PFSK-1 (cell line): ENCODE results near the gene NSUN2.

Experiments used
- FOXP2 ChIP-seq: optimal IDR thresholded peaks from 2 replicates; pipeline ENCODE3; 2011; ENCODE audit warnings: borderline replicate concordance, control low read depth, inconsistent platforms; ENCODE audit not compliant: insufficient read depth; ENCODE audit errors: extremely low read length, extremely low read depth
- POLR2AphosphoS5 ChIP-seq: IDR thresholded peaks from 2 replicates; pipeline ENCODE4 v1.6.1; 2012; ENCODE audit warnings: low read depth, mild to moderate bottlenecking, control low read depth, low read length, moderate library complexity
- REST ChIP-seq, 2 experiments: IDR thresholded peaks; 2 replicates each; pipeline versions ENCODE4 v1.6.1 to v1.8.0; 2011 to 2012; ENCODE audit warnings: low read depth in 2 of 2, low read length in 2 of 2, control low read depth in 1 of 2, inconsistent platforms in 1 of 2, mild to moderate bottlenecking in 1 of 2, moderate library complexity in 1 of 2; ENCODE audit not compliant: insufficient read depth in 1 of 2
- SIN3A ChIP-seq: IDR thresholded peaks from 2 replicates; pipeline ENCODE4 v1.6.1; 2012; ENCODE audit warnings: mild to moderate bottlenecking, low read length, moderate library complexity, borderline replicate concordance; ENCODE audit not compliant: insufficient read depth
- TAF1 ChIP-seq: IDR thresholded peaks from 2 replicates; pipeline ENCODE4 v1.6.1; 2012; ENCODE audit warnings: low read length, control low read depth, borderline replicate concordance; ENCODE audit not compliant: insufficient read depth

NSUN2 gene

DNA sequence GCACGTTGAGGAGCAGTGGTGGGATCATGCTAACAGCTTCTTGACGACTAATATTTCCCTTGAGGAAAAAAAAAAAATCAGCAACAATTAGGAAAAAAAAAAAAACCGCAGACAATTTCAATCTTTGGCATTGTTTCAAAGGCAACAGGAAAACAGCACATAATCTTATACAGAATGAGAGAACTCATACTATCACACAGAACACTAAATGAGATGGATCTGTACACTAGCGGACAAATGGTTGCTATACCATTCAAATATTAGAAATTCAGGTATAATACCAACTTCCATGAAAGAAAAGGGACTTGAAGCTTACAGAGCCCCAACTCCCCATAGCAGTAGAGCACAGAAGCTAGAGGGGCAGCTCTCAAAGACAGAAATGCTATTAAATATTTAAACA lies 9.6 kb downstream of the NSUN2 start:
- no peak for TF ChIP-seq REST (IDR thresholded peaks at IDR 0.05; ENCODE audit: insufficient read depth in 1 of 2, low read depth in 2 of 2, low read length in 2 of 2)
- no peak for TF ChIP-seq TAF1
- TF ChIP-seq POLR2AphosphoS5, result no peak
- no peak for TF ChIP-seq FOXP2
- TF ChIP-seq SIN3A, result no peak

DNA sequence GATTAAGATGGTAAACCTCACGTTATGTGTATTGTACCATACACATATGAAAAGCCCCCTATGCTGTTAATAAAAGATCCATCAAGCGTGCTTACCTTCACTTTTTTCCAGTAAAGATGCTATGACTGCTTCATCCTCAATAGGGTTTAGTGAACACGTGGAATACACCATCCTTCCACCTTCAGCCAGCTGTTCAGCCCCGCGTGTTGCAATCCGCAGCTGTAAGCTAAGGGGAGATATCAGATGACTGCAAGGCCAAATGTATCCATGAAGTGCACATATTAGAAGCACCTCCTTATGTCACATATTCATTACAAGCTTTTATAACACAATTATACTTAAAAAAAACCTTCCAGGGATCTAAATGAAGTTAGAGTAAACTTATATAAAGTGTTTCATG lies 16.2 kb downstream of the NSUN2 start:
- no peak for TF ChIP-seq SIN3A
- TF ChIP-seq TAF1, result no peak
- no peak for TF ChIP-seq REST (IDR thresholded peaks at IDR 0.05; ENCODE audit: insufficient read depth in 1 of 2, low read depth in 2 of 2, low read length in 2 of 2)
- TF ChIP-seq FOXP2, result no peak
- no peak for TF ChIP-seq POLR2AphosphoS5

GRCh38 chr5:6615034-6615815 lies 17.6 kb downstream of the NSUN2 start:
- TF ChIP-seq REST (IDR thresholded peaks at IDR 0.05; ENCODE audit: insufficient read depth in 1 of 2, low read depth in 2 of 2, low read length in 2 of 2) (no peak), TAF1 (no peak), SIN3A (no peak), POLR2AphosphoS5 (no peak), FOXP2 (no peak)

DNA sequence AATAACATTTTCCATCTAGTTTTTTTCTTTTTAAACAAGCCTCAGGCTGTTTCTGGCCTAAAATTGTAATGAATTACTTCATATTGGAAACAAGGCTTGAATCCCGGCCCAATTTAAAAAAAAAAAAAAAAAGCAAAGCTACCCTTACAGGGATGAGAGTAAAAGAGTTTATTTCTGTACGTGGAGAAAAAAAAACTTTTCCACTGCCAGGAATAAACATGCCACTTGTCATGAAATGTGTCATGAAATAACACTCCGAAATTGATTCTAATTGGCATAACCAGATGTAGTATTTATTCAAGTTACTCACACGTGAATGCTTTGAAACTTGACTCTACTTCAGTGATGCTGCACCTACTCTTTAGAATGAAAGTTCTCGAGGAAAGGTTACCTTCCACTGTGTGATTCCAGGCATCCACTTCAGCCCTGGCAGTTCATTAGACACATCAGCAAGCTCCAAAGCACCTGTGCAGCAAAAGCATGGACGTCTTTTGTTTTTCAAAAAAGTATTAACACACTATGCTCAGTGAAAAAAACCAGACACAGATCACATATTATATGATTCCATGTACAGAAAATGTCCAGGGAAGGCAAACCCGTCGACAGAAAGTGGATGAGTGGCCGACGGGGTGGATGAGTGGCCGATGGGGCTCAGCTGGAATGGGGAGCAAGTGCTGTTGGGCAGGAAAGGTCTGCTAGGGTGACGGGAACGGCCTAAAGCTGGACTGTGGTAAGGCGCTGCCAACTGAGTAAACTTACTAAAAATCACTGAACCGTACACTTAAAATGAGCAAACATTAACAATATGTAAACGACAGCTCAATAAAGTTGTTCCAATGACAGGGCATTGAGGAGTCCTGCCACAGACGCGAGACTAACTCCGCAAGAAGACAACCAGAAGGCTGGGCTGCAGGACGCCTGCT lies 21.2 kb downstream of the NSUN2 start:
- TF ChIP-seq POLR2AphosphoS5 (no peak), TAF1 (no peak), REST (IDR thresholded peaks at IDR 0.05; ENCODE audit: insufficient read depth in 1 of 2, low read depth in 2 of 2, low read length in 2 of 2) (no peak), FOXP2 (no peak), SIN3A (no peak)
